HG03469 (cell line): ENCODE data around the gene SLC22A23.

Source experiments
- ATAC-seq: cut with Tn5 transposase; IDR thresholded peaks from one replicate; pipeline ENCODE4 v1.9.1; 2021; ENCODE audit warnings: mild to moderate bottlenecking, moderate library complexity, moderate number of reproducible peaks; ENCODE audit not compliant: unreplicated experiment

The SLC22A23 gene

DNA sequence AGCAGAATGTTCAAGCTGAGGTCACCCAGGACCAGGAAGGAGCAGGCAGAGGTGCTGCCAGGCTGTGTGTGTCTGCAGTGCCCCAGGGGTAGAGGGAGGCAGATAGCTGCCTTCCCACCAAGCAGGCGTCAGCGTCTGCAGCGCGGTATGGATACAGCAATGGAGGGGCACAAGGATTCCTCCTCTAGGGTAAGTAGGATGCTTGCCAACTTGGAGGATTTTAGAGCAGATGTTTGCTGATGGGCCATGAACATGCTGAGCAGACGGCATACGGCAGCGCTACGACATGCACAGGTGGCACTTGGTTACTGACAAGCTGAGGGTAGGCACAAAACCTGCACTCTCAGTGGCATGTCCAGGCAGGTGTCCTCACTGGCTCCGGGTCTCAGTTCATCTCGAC is 150.0 kb downstream of the SLC22A23 start:
- ATAC-seq, result no peak

DNA sequence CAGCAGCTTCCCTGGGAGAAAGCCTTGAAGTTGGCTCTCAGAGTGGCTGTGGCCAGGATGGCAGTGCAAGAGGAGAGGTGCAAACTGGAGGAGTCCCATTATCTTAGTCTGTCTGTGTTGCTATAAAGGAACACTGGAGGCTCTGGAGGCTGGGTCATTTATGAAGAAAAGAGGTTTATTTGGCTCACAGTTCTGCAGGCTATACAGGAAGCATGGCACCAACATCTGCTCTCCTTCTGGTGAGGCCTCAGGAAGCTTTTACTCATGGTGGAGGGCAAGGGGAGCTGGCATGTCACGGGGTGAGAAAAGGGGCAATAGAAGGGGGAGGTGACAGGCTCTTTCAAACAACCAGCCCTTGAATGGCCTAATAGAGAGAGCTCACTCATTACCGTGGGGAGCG is 151.0 kb downstream of the SLC22A23 start:
- ATAC-seq, result no peak

DNA sequence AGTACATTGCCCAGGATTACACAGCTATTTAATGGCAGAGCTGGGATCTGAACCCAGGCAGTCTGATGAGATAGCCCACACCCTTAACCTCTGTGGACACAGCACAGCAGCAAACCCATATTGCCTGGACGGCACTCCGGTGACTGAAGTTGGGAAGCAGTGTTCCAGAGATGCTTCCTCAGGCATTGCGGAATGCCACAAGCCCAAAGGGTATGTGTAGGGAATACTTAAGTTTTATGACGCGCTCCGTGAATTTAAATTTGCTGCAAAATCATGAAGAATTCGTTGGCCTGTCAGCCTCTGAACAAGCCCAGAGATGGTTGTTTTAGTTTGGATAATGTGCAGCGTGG is 151.7 kb downstream of the SLC22A23 start:
- ATAC-seq, result no peak

DNA sequence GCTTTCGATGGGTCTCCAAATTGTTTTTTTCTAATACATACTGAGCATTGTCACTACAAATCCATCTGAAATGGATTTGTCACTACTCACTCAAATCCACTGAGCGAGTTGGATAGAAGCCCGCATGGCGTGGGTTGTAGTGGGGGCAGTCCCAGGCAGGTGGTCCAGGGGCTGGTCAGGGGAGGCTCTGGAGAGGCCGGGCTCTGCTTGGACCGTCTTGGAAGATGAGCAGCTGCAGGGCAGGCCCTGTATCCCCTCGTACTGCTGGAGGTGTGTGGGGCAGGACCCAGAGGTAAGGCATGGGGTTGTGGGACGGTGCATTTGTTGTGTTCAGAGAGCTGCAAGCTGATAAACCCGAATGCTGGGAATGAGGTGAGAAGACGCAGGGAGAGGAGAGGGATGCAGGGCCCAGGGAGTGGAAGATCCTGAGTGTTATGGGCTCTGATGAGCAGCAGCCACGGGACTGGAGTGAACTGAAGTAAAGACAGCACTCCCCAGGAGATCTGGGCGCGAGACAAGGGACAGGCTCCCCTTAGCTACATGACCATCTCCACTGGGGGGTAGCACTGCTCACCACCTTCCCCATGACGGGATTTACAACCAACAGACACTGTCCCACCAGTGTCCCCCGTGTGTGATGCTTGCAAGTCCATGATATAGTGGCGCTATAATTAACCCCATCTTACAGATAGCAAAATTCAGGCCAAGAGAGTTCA is 152.2 kb downstream of the SLC22A23 start:
- ATAC-seq, result no peak

DNA sequence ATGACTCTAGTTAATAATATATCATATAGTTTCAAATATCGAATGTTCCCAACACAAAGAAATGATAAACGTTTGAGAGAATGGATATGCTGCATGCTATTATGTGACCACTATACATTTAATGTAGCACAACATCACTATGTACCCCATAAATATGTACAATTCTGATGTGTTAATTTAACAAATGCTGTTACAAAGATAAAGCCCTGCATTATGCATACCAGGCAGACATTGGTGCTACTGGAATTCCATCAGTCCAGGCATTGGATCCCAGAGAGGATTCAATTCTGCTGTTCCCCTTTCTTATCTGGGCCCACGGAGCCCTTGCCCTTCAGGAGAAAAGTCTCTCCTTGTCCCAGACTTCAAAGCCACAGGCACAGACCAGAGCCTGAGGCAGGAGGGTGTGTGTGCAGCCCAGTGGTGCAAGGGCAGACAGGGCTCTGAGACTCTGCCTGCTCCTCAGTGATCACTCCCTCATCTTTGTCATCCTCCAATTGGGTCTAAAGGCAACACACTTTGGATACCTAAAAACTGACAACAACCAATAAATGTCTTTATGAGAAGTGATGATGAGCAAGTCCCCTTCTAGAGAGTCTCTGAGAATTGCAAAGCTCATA is 152.9 kb downstream of the SLC22A23 start:
- ATAC-seq, result no peak

DNA sequence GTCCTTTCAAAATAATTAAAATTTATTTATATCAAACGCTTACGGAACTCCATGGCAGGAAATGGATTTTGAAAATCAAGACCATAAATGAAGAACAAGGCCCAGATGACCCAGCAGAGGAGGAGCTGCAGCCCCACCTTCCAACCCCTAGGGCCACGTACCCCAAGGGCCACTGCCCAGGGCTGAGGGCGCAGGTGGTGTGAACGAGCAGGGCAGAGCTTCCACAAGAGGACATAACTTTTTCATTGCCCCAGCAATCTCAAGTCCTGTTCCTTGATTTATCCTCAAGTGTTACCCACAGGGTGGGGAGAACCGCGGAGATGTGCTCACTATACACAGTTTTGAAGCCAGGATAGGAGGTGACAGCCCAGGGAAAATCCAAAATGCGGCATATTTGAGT is 155.3 kb downstream of the SLC22A23 start:
- no peak for ATAC-seq

DNA sequence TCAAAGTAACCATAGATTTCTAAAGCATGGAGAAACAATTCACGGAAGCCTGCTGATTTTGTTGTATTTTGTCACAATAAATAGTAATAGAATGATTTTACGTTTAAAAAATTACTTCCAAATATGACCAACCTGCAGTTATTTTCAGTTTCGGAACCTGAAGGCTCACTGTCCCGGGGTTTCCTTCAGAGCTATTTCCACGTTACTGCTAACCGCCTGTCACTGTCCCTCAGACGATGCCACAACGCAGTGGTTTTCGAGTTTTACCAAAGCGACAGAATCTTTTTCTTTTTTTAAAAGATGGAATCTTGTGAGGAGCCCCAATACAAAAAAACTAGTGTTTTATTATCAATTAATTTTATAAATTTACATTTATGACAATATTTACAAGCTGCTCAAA is 157.6 kb downstream of the SLC22A23 start:
- no peak for ATAC-seq

DNA sequence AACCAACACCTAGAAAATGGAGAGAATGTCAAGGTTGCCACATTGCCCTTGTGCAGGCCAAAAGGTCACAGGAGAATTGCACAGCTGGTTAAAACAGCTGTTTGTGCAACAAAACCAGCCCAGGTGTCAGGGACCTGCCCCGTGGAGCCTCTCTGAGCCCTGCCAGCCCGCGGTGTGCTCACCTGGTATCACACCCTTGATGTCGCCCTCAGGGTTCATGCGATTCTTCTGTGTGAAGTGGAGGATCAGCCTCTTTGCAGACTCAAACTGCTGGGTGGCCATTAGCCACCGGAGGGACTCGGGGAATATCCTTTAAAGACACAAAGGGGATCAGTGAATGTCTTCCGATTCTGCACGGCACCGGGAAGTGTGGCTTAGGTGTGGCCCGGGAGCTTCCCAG is 158.9 kb downstream of the SLC22A23 start:
- ATAC-seq, result no peak

DNA sequence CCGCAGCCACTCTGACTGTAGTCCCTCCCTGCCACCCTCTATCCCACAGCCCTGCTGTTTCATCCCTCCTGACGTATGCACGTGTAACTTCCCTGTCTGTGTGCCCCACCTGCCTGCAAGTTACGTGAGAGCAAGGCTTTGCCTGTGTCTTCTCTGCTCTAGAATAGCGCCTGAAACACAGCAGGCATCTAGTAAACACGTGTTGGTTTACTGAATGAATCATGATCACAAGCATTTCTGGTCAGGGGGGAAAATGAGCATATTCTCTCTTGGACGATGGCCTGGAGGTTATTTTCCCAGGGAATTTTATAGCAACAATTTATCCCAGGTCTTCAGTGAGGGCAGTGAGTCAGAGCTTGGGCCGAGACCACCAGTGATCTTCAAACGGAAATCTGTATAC is 159.8 kb downstream of the SLC22A23 start:
- ATAC-seq, result no peak

DNA sequence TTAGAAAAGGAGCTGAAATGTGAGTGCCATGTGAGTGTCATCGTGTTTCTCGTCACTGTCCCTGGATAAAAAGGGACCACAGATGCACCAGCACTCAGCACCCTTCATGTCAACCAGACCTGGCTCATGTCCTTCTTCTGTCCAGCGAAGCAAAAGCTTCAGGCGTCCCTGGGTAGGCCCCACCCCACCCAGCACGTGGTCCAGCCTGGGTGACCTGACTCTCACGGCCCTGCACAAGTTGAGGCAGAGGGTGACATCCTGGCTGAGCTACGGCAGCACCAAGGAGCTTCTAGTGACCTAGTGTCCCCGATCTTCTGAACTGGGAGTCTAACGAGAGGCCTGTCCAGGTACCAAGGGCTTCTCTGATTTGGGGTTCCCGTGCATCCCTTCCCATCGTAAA is 160.3 kb downstream of the SLC22A23 start:
- no peak for ATAC-seq

DNA sequence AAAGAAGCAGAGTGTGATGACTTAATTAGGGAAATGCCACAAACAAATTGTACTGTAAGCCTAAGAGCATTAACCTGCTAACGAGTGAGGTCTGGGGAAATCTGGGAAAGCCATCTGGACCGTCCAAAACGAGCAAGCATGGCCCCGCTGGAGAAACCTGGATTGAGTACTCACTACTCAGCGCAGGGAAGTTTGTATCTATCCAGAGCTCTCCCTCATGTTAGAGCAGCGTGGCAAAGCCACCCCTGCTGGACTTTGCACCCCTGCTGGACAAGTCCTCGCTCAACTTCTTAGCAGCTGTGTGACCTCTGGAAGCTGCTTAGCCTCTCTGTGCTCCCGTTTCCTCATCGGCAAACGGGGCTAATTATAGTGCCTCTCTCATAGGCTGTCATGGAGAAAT is 160.8 kb downstream of the SLC22A23 start:
- ATAC-seq, result no peak

DNA sequence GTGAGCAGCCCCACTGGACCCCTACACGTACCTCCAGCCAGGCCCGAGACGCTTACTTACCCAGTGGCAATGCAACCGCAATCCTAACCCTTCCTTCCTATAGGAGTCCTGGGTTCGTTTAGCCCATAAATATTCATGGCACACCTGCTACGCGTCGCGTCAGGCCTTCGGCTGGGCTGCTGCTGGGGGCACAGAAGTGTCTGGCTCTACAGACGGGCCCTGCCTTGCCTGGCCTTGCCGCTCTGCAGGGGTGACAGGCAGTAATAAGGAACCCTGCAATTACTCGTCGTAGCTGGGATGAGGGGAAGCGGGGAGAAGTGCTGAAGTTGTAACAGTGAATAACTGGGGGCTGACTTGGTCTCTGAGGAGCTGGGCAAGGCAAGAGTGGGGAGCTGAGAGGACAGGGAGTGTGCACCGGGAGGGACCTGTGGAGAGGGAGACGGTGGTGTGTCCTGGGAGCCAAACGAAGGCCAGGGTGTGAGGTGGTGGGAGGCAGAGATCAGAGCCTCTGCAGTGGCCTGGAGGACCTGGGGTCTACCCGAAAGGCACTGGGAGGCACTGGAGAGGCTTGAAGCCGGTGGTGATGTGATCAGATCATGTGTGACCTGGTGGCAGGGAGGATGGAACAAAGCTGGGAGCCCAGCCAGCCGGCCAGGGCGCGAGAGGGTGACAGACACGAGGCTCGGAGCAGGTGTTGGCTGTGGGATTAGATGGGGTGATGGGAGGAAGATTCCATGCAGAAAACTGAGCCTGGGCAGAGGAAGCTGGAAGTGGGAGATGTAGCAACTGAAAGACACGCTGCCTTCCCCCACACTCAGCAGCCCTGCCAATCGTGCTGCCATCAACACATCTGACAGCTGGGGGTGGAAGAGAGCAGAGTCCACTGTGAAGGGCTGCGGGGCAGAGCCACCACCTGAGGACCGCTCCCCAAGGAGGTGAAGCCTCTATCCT is 161.7 kb downstream of the SLC22A23 start:
- no peak for ATAC-seq

DNA sequence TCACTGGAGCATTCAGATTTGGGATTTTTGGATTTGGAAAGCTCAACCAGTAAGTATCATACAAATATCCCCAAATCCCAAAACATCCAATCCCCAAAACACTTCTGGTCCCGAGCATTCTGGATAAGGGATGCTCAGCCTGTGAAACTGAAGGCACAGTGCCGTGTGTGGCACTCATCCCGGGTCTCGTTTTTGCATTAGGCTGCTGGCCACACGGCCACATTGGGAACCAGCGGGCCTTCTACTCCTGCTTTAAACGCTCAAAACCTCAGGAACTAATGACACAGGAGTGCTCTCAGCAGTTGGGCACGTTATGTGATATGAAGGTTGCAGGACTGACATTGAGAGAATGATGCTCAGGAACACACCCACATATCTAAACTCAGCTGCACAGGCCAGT is 162.5 kb downstream of the SLC22A23 start:
- no peak for ATAC-seq

DNA sequence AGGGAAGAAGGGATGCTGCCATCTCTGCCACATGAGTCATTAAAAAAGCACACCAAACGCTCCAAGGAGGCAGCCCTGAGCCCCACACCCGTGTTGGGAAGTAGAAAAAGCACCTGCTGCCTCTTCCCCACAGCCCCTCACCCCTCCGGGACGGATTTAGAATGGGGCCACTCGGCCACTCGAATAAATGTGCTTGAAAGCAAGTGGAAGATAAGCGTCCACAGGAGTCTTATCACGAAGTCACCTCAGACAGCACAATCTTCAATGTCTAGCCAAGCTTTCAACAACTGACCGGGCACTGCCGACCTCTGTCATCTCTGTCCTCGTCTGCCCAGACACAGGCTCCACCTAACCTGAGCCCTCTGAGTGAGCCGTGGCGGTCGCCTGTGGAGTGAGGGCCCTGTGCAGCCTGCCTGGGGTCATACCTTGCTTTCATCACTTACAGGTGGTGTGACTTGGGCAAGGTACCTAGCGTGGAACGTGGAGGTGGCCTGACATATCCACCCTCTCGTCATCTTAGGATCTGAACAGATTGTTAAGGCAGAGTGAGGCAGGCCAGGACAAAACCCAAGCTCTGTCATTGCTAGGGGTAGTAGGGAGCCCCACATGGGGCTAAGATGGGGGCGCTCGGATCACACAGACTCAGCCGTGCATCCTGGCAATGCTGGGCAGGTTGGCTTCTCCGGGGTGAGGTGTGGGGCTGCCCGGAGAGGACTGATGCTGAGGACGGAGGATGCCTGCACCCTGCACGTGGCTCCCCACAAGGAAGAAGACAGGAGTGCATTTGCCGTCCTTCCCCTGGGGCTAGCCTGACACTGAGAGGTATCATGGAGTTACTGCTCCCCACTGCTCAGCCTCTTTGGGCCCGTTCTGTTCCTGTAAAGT is 163.3 kb downstream of the SLC22A23 start:
- ATAC-seq, result no peak

DNA sequence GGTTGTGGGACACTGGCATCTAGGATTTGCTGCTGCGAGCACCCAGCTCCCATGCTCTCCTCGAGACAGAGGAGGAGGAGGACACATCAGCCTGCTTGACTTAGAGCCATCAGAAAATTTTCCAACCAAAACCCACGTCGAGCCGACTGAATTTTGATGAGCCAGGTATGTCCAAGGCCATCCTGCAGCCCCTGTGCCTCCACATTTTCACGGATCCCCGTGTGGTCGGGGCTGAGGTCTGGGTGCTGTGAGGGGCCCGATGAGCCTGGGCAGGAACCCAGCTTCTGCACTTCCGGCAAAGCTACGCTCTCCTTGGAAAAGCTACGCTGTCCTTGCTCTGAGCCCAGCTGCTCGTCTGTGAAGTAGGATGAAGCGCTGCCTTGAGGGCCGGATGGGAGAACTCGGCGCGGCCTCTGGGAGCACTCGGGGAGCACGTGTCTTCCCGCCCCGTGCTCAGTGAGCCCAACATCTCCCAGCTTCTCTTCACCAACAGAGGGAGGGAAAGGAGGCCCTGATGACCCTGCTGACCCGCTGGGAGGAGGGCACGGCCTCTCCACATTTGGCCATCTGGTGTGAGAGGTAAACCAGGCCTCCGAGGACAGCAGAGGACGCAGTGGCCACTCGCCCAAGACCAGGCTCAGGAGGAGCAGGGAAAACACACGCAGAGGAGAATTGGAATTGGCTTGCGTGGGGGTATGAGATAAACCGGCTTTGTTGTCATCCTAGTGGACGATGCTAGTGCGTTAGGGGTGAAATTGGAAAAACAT is 164.2 kb downstream of the SLC22A23 start:
- no peak for ATAC-seq

DNA sequence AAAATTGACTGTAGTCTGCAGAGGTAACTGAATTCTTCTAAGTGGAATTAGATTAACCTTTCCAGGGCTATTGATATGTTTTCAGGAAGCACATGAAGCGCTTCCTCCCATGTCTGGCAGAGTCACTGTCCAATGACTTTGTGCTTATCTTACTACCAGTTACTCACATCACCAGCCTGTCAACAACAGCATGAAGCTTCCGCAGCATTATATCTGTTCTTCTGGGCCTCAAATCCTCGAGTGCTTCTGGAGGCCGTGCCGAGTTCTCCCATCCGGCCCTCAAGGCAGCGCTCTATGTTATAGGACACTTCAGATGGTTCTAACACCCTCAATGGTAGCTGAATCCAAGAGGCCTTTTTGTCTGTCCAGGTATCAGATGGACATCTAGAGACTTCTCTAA is 164.9 kb downstream of the SLC22A23 start:
- ATAC-seq, result no peak

DNA sequence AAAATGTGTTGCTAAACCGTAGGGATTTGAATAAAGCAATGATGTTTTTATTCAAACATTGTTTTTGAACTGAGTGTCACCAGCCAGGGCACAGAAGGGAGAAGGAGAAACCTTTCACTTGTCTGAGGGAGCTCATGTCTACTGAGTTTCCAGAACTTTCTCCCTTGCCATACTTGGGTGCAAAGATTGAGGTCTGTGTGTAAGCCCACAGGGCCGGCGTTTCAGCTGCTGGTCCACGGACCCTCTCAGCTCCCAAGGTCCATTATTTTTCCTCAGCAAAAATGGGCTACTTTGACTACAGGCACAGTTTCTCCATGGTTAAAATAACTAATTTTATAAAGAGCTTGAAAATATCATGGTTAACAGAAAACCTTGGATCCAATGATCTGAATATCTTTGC is 165.5 kb downstream of the SLC22A23 start:
- ATAC-seq, result no peak

DNA sequence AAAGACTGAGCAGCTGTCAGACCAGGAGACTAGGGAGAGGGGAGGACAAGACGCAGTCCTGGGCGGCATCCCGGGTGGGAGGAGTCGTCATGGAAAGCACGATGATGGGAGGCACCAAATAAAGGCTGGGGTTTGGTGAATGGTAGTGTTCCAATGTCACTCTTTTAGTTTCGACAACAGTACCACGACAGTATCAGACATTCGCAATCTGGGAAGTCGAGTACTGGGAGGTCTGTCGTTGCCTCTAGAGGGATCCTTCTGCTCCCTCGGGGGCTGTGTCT is 166.0 kb downstream of the SLC22A23 start:
- ATAC-seq, result no peak

DNA sequence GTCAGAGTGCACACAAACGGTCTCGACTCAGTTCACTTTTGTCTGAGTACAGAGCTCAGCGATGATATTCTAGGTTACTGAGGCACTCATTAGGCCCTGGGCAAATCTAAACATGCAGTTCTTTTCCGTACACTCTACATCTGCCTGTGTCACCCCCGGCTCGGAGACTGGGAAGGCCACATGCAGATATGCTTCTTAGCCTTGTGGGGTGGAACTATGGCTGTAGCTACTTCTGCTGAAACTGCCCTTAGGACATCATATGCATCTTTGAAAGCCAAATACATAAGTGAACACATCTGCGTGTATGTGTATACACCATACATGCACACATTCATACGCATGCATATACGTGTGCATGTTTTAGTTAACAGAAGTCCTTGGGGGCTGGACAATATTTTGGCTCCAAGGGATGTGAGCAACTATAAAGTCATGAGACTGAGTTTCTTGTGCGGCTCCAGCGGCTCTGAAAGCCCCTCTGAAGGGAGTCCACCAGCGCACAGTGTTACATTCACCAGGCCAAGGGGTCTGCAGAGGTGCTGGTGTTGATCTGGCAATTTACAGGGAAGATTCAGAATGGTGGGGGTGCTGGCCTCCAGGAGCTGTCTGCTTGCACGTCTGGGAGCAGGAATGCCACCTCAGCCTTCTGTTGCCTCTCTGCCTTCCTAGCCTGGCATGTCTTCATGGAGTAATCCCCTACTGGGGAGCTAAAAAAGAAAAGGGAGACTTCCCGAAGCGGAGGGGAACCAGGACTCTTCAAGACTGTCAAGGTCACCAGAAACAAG is 166.5 kb downstream of the SLC22A23 start:
- no peak for ATAC-seq

DNA sequence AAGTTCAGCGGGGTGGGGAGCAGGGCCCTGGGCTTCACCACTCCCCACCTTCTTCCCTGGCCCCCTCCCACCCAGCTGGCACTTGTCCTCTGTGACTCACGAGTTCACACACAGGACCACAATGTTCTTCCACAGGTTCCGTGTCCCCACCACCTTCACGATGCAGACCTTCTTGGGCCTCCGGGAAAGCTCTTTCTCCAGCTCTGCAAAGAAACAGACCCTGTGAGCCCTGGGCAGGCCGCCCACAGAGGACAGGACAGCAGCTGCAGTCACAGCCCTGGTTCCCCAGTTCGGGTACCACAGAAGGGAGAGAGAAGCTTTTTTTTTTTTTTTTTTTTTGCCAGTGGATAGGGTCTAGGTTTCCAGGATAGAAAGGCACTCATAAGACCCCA is 167.2 kb downstream of the SLC22A23 start:
- ATAC-seq, result no peak
